ENCODE data around the gene ARF4. TPM values are rescaled to one million over a fixed set of nuclear protein-coding genes. Genes with fewer than 3 reads are reported as not detected.

Gene ARF4
- total and polyA plus RNA-seq, 2 experiments from 2014 or later: 144 to 249 TPM

GRCh38 chr3:57624801-57625200 is 27.7 kb upstream of the ARF4 start (continued):
- no peak for TF ChIP-seq ZNF462 (CRISPR knock-in tag; IDR thresholded peaks at IDR 0.05)

GRCh38 chr3:57622362-57622761 is 25.2 kb upstream of the ARF4 start:
- H3K27ac ChIP-seq (ENCODE audit: low read depth): no peak overlapping the region
- no peaks in the 10 kb centered on the region for H3K27me3 ChIP-seq (ENCODE audit: insufficient read depth)
- H3K4me1 ChIP-seq (ENCODE audit: insufficient read depth): no peaks in the 10 kb centered on the region; the same call in none of the 2 replicates
- ATAC-seq: no peak
- H3K4me2 ChIP-seq: no peak overlapping the region
- no peaks in the 10 kb centered on the region for H3K79me2 ChIP-seq (replicated peaks; ENCODE audit: insufficient read depth)
- H4K20me1 ChIP-seq (replicated peaks; ENCODE audit: insufficient read depth): no peaks in the 10 kb centered on the region
- no peaks in the 10 kb centered on the region for H3K36me3 ChIP-seq (ENCODE audit: insufficient read depth)
- Mint-ChIP-seq H3K27me3 (ENCODE audit: insufficient read depth, low read depth, poor library complexity) (peaks cover 4% of the 10 kb centered on the region), H3K4me1 (peaks cover 8% of the 10 kb centered on the region; the same call in 2 of the 3 replicates), H3K9me3 (0 out of 3 replicates have a peak, but pooled peaks cover 2% of the 10 kb centered on the region), H3K36me3 (ENCODE audit: low read depth) (peaks cover 30% of the 10 kb centered on the region; the same call in 2 of the 3 replicates), H3K4me3 (no peak overlapping the region), H3K27ac (no peak overlapping the region)
- H3K4me3 ChIP-seq: no peak overlapping the region
- no peak for TF ChIP-seq CREB1 (CRISPR knock-in tag; IDR thresholded peaks at IDR 0.05; ENCODE audit: low read depth)
- no peak for TF ChIP-seq CTCF (conservative IDR thresholded peaks at IDR 0.05; ENCODE audit: low read depth in 2 of 2)
- TF ChIP-seq REST (IDR thresholded peaks at IDR 0.05; ENCODE audit: unreplicated experiment): no peak
- no peak for TF ChIP-seq EZH2phosphoT487 (IDR thresholded peaks at IDR 0.05; ENCODE audit: unreplicated experiment)
- H2AFZ ChIP-seq: no peak overlapping the region
- DNase-seq (ENCODE audit: low spot score): no peak
- no peaks in the 10 kb centered on the region for H3K9me2 ChIP-seq (ENCODE audit: insufficient read depth)
- no peaks in the 10 kb centered on the region for H3F3A ChIP-seq (replicated peaks; ENCODE audit: low read depth)

All from GM23338 (cell line).